Natural killer cell (primary cell): ENCODE data around the gene FUT8. TPM values are rescaled to one million over a fixed set of nuclear protein-coding genes. Genes with fewer than 3 reads are reported as not detected.

ENCODE experiments used
- ATAC-seq, 3 donors: fragments of 150-1000 bp in 2 of 3; fragments of 200-7000 bp in 1 of 3; cut with Tn5 transposase; 1 replicate in 1 of 3; 2 replicates in 2 of 3; pipeline ENCODE4 v1.10.0; 2021; ENCODE audit warnings: mild to moderate bottlenecking in 2 of 3, moderate library complexity in 2 of 3
- DNase-seq, 2 donors: peaks; one replicate each; pipeline versions ENCODE4 v3.0.0 to v3.0.0-alpha.2; 2013 to 2021; ENCODE audit warnings: mixed read lengths in 1 of 2
- H3K27ac ChIP-seq: one replicate; pipeline ENCODE4 v1.5.1; 2013; ENCODE audit warnings: mild to moderate bottlenecking, low read length
- H3K27me3 ChIP-seq: one replicate; pipeline ENCODE4 v1.6.1; 2013; ENCODE audit warnings: low read length; ENCODE audit not compliant: control insufficient read depth, insufficient read depth
- H3K36me3 ChIP-seq: one replicate; pipeline ENCODE4 v1.6.1; 2013; ENCODE audit warnings: low read length; ENCODE audit not compliant: control insufficient read depth, insufficient read depth
- H3K4me1 ChIP-seq: one replicate; pipeline ENCODE4 v1.6.1; 2013; ENCODE audit warnings: low read length; ENCODE audit not compliant: control insufficient read depth, insufficient read depth
- H3K4me3 ChIP-seq: one replicate; pipeline ENCODE4 v1.5.1; 2013; ENCODE audit warnings: low read length
- H3K9me3 ChIP-seq: one replicate; pipeline ENCODE4 v1.6.1; 2013; ENCODE audit warnings: low read length; ENCODE audit not compliant: control insufficient read depth, insufficient read depth
- H3K27ac Mint-ChIP-seq, 2 donors: one replicate each; pipeline ENCODE4 v1.8.0; 2022; ENCODE audit warnings: mild to moderate bottlenecking in 2 of 2, mixed read lengths in 2 of 2, moderate library complexity in 1 of 2
- H3K27me3 Mint-ChIP-seq, 2 donors: one replicate each; pipeline ENCODE4 v1.8.0; 2022; ENCODE audit warnings: low read depth in 2 of 2, mixed read lengths in 2 of 2
- H3K36me3 Mint-ChIP-seq: one replicate; pipeline ENCODE4 v1.8.0; 2022; ENCODE audit warnings: mixed read lengths
- H3K4me1 Mint-ChIP-seq, 2 donors: one replicate each; pipeline ENCODE4 v1.8.0; 2022; ENCODE audit warnings: mixed read lengths in 2 of 2
- H3K4me3 Mint-ChIP-seq: one replicate; pipeline ENCODE4 v1.8.0; 2022; ENCODE audit warnings: mild to moderate bottlenecking, moderate library complexity, mixed read lengths
- H3K9me3 Mint-ChIP-seq, 2 donors: one replicate each; pipeline ENCODE4 v1.8.0; 2022; ENCODE audit warnings: mixed read lengths in 2 of 2
- WGBS: methylation state at CpG from one replicate; pipeline ENCODE4 v1.1.7; 2013; ENCODE audit warnings: missing lambda C conversion rate; ENCODE audit not compliant: insufficient coverage; 5-methylcytosine and 5-hydroxymethylcytosine counted together
- intact Hi-C: fragments of 100-400 bp; cut with micrococcal nuclease; formaldehyde crosslinking; loops from one replicate; pipeline ENCODE4 v1.14.2; 2022
- total RNA-seq, 4 donors: library from RNA; stranded (reverse); fragments of 120-200 nt in 1 of 4; gene quantifications; one replicate each; pipeline versions ENCODE4 v1.2.3 to v1.2.4, GENCODE V29; 2013 to 2022
- TF ChIP-seq, protein P1 (sequence below): fragments of 200-600 bp; IDR thresholded peaks from one replicate; pipeline ENCODE4 v1.8.0; 2022; ENCODE audit warnings: antibody characterized with exemption

The FUT8 gene
- total RNA-seq, 3 donors from 2014 or later (not counting 1 experiment from before 2014, with no cell fraction given): 20.7 to 29.2 (median 21.2) TPM

DNA sequence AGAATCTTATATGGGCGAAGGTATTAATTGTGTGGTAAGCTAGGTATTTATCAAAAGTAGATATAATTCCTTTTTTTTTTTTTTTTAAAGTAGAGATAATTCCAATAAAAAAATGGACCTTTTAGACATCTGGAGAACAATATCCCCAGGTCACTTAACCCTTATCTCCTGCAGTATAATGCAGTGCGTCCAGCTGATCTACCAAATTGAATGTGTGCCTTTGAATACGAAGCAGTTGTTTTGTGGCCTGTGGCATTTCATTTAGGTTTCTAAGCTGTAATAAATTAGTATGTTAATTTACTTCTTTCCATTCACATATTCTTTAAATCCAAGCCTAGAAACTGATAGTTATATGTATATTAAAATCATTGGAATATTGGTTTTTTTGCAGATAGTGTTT lies 3.1 kb downstream of the FUT8 start:
- Mint-ChIP-seq H3K36me3 (no peaks in the 10 kb centered on the region), H3K4me3 (no peak overlapping the region), H3K4me1 (peaks cover 14 to 18% of the 10 kb centered on the region in 2 donors), H3K27ac (no peak overlapping the region), H3K9me3 (no peaks in the 10 kb centered on the region), H3K27me3 (no peaks in the 10 kb centered on the region)
- Histone ChIP-seq H3K9me3 (no peaks in the 10 kb centered on the region), H3K4me1 (peaks cover 10% of the 10 kb centered on the region), H3K36me3 (no peaks in the 10 kb centered on the region), H3K27me3 (no peaks in the 10 kb centered on the region), H3K4me3 (no peak overlapping the region), H3K27ac (no peak overlapping the region)
- ATAC-seq (no peak), DNase-seq (no peak)
- intact Hi-C loops: loop anchor here (1.0 kb wide), 1 partner anchor 544 kb away; no protein-coding TSS in a partner anchor
- no CpG with 5 or more reads among the region's 3 CpGs for WGBS
- TF ChIP-seq, protein P1, sequence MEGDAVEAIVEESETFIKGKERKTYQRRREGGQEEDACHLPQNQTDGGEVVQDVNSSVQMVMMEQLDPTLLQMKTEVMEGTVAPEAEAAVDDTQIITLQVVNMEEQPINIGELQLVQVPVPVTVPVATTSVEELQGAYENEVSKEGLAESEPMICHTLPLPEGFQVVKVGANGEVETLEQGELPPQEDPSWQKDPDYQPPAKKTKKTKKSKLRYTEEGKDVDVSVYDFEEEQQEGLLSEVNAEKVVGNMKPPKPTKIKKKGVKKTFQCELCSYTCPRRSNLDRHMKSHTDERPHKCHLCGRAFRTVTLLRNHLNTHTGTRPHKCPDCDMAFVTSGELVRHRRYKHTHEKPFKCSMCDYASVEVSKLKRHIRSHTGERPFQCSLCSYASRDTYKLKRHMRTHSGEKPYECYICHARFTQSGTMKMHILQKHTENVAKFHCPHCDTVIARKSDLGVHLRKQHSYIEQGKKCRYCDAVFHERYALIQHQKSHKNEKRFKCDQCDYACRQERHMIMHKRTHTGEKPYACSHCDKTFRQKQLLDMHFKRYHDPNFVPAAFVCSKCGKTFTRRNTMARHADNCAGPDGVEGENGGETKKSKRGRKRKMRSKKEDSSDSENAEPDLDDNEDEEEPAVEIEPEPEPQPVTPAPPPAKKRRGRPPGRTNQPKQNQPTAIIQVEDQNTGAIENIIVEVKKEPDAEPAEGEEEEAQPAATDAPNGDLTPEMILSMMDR: no peak

DNA sequence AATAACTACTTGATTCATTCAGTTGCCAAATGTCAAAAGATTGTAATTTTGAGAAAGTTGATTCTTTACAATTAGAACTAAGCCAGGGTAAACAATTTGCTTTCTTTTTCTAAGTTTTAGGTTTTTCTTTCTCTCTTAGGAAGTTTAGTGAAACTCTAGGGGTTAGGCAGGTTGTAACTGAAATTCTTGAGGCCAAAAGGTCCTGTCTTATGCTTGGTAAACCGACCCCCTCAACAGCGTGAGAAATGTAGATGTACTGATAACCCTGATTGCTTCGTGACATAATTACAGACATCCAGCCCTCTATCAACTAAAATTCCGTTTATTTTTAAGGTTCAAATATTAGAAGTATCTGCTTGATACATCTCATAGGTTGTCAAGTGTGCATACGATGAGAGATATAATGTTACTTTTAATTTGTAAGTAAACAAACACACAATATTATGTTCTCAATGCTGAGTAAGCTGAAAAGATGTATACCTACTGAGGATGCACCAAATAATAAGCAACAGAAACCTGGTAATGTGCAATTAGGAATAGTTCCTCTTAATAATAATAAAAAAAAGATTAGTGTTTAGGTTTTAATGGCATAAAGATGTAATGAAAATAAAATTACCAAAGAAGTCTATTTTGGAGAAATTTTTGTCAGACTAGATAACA lies 7.2 kb downstream of the FUT8 start:
- Mint-ChIP-seq H3K27me3 (no peaks in the 10 kb centered on the region), H3K27ac (no peak overlapping the region), H3K36me3 (no peaks in the 10 kb centered on the region), H3K4me3 (no peak overlapping the region), H3K9me3 (no peaks in the 10 kb centered on the region), H3K4me1 (peaks cover 4 to 8% of the 10 kb centered on the region in 2 donors)
- intact Hi-C loops: no loop called here
- H3K4me3 ChIP-seq: no peak overlapping the region
- no peaks in the 10 kb centered on the region for H3K27me3 ChIP-seq
- H3K27ac ChIP-seq: no peak overlapping the region
- no peaks in the 10 kb centered on the region for H3K9me3 ChIP-seq
- no peak for DNase-seq
- TF ChIP-seq, protein P1: no peak
- no peaks in the 10 kb centered on the region for H3K4me1 ChIP-seq
- WGBS: no CpG with 5 or more reads among the region's 5 CpGs
- H3K36me3 ChIP-seq: no peaks in the 10 kb centered on the region
- ATAC-seq: no peak

DNA sequence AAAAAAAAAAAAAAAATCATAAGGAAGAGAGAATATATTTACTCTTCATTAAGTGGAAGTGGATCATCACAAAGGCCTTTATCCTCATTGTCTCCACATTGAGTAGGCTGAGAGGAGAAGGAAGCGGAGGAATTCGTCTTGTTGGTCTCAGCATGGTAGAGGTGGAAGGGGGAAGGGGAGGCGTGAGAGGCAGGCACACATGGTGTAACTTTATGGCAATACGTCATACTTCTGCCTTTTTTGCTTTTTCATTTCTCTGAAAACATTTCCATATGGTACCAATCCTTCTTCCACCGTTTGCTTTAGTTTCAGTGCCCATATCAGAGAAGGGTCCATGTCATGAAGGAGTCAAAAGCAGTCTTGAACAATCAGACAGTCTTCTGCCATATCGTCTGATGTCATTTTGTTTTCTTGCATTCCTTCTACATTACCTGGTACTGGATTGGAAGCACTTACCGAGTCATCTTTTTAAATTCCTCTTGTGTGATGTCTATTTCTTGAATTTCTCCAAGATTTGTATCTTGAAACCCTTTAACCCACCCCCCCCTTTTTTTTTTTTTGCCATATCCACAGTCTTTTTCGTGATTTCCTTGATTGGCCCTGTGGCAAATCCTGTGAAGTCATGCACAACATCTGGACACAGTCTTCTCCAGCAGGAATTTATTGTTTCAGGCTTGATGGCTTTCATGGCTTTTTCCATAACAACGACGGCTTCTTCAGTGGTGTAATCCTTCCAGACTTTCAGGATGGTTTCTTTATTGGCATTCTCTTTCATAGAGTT lies 8.9 kb downstream of the FUT8 start:
- ATAC-seq (no peak), DNase-seq (no peak)
- Histone ChIP-seq H3K27ac (no peak overlapping the region), H3K9me3 (no peaks in the 10 kb centered on the region), H3K36me3 (no peaks in the 10 kb centered on the region), H3K4me3 (no peak overlapping the region), H3K4me1 (no peaks in the 10 kb centered on the region), H3K27me3 (no peaks in the 10 kb centered on the region)
- Mint-ChIP-seq H3K27me3 (no peaks in the 10 kb centered on the region), H3K9me3 (no peaks in the 10 kb centered on the region), H3K27ac (no peak overlapping the region), H3K4me1 (peaks cover 4 to 8% of the 10 kb centered on the region in 2 donors), H3K36me3 (no peaks in the 10 kb centered on the region), H3K4me3 (no peak overlapping the region)
- WGBS: 95% methylated on average over 10 of the region's 10 CpGs
- intact Hi-C loops: no loop called here
- TF ChIP-seq, protein P1: no peak
